ENCODE measurements around the gene BAZ1A.

The BAZ1A gene

DNA sequence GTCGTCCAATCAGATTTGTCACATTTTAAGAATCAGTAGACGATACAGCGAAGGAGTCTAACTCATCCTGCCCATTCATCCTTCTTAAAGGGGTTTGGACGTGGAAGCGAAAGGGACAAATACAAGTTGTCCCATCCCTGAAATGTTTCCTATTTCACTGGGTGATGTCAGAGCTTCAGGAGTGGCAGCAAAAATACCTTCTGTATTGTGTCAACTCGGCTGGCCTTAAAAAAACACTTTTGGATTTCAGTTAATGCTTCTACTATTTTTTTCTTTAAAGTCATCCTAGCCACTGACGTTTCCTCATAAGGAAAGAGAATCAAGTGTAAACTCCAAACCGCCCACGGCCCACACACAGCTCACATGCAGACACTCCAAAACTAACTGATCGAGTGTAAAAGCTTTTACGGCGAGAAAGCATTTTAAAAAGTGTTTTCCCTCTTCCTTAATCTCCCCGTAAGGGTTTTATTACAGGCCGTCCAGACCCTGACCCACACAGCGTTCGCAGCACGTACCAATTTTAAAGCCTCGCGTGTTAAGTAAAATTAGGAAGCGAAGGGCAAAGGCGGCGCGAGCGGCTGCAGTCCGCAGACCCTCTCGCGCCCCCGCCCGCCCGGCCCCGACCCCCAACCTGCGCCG lies 161.4 kb downstream of the BAZ1A start:
- DNase-seq (ENCODE audit: low read depth), result no peak
- peak overlapping the region; percentile 83 for H3K4me3 ChIP-seq (ENCODE audit: low read length)
- TF ChIP-seq, protein P1, sequence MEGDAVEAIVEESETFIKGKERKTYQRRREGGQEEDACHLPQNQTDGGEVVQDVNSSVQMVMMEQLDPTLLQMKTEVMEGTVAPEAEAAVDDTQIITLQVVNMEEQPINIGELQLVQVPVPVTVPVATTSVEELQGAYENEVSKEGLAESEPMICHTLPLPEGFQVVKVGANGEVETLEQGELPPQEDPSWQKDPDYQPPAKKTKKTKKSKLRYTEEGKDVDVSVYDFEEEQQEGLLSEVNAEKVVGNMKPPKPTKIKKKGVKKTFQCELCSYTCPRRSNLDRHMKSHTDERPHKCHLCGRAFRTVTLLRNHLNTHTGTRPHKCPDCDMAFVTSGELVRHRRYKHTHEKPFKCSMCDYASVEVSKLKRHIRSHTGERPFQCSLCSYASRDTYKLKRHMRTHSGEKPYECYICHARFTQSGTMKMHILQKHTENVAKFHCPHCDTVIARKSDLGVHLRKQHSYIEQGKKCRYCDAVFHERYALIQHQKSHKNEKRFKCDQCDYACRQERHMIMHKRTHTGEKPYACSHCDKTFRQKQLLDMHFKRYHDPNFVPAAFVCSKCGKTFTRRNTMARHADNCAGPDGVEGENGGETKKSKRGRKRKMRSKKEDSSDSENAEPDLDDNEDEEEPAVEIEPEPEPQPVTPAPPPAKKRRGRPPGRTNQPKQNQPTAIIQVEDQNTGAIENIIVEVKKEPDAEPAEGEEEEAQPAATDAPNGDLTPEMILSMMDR (conservative IDR thresholded peaks at IDR 0.05; ENCODE audit: low read depth, low read length), result no peak

DNA sequence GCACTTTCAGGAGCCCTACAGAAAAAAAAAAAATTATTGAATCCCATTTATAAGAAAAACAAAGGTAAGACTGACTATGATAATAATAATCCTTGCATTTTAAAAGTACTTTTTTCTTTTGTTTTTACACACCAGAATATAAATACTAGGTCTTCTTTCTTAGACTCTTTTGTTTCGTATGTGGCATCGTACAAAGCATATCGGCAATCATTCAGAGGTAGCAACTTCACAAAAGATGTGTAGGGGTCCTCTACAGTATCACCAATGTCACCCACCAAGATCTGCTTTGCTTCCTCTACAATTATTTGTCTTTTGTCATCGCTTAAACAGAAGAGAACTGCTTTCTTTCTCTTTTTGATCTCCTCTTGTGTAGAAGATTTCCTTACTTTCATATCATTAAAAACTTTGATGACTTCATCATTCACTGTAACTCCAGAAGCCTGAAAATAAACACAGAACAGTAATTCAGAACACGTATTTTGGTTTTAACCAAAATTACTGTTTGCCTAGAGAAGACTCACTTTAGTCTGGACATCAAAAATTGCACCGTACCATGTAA lies 162.0 kb downstream of the BAZ1A start:
- no peak for DNase-seq (ENCODE audit: low read depth)
- H3K4me3 ChIP-seq (ENCODE audit: low read length), result peak overlapping the region; percentile 83
- TF ChIP-seq, protein P1 (conservative IDR thresholded peaks at IDR 0.05; ENCODE audit: low read depth, low read length), result no peak

DNA sequence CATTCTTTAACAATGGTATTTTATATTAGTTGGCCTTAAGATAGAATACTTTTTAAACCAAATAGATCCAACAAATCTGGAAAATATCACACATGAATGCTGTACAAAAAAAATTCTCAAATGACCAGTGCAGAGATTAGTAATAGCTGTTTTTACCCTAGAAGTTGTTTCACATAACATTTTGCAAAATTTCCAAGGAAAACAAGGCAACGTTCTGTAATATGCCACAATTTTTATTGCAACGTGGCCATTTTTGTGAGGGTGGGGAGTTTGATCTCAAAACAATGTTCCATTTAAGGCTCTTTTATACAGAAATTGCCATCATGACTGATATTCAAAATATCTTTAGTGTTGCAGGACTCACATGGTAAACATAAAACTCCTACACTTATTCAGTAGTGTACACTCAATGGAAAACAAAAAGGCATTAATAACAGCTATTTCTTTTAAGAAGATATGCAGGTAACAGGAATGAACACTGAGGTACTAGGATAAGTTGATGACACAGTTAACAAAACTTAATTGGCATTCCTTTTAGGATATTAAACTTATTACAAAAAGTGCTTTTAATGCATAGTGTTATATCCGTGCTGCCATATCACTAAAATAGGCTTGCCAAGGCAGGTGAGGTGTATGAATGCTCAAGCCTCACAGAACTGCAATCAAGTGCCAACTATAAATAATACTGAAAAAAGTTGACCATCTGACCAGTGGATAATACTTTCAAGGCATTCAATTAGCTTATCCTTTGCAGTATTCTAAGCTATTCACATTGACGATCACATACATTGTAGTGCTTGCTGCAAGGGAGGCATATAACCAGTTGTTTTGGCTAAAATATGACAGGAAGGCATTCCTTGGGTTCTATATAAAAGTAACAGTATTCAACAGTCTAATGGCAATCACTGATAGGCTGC lies 163.1 kb downstream of the BAZ1A start:
- no peak overlapping the region for H3K4me3 ChIP-seq (ENCODE audit: low read length)
- TF ChIP-seq, protein P1 (conservative IDR thresholded peaks at IDR 0.05; ENCODE audit: low read depth, low read length), result no peak
- no peak for DNase-seq (ENCODE audit: low read depth)

DNA sequence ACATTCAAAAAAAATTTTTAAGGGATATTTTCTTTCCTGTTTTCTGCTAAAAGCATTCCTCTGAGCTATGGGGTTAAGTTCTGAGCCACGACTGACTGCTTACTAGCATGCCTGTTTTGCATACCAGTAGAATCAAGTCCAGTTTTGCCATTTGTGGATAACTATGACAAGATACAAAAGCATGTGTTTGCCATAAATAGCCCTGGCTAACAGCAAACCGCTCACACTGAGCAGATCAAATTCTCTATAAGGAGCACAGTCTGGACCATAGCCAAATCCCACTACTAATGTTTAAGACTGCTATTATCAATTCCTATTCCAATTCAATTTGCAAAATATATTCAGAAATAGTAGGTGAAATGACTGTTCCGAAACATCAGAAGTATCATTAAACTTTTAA lies 164.0 kb downstream of the BAZ1A start:
- TF ChIP-seq, protein P1 (conservative IDR thresholded peaks at IDR 0.05; ENCODE audit: low read depth, low read length), result no peak
- no peak overlapping the region for H3K4me3 ChIP-seq (ENCODE audit: low read length)
- DNase-seq (ENCODE audit: low read depth), result no peak

DNA sequence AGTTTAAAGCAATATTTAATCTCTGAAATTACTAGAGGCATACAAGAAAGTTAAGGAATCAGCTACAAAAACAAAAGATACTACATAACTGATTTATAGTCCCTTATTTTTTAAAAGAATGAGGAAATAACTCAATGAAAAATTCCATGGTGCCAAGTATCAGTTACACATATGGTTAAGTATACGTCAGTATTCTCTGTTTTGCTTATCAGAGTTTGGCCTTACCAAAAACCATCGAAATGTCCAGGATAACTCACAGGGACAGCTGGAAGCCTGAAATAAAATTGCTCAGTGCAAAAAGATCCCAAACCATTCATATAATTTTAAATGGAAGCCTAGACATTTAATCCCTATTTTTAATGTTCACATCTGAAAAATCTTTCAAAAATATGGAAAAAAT lies 164.4 kb downstream of the BAZ1A start:
- TF ChIP-seq, protein P1 (conservative IDR thresholded peaks at IDR 0.05; ENCODE audit: low read depth, low read length), result no peak
- no peak overlapping the region for H3K4me3 ChIP-seq (ENCODE audit: low read length)
- no peak for DNase-seq (ENCODE audit: low read depth)

DNA sequence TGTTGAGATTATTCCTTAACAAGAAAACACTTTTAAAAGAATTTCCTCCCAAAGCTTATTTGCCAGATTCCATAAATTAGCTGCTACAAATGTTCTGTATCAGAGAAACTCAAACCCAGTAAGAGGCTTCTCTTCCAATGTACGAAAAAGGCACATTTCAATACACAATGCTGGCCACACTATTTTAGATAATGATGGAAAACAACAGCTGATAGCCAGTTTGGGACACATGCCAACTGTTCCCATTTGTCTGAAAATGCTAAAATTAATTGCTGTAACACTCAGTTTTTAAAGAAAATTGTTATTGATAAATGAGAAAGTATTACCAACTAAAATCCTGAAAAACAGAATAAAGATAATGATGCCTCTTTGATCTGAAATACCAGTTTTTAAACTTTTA lies 165.2 kb downstream of the BAZ1A start:
- H3K4me3 ChIP-seq (ENCODE audit: low read length), result no peak overlapping the region
- no peak for DNase-seq (ENCODE audit: low read depth)
- TF ChIP-seq, protein P1 (conservative IDR thresholded peaks at IDR 0.05; ENCODE audit: low read depth, low read length), result no peak
